Mammary epithelial cell (primary cell): ENCODE results near the gene STAP1.

Source experiments
- CTCF ChIP-seq, 2 donors: IDR thresholded peaks in 1 of 2; conservative IDR thresholded peaks in 1 of 2; 2 replicates each; pipeline ENCODE4 v1.5.1; 2011 to 2012; ENCODE audit warnings: inconsistent platforms in 2 of 2, low read length in 2 of 2, mild to moderate bottlenecking in 2 of 2, control low read depth in 1 of 2, low read depth in 1 of 2; ENCODE audit not compliant: insufficient read depth in 1 of 2; ENCODE audit errors: extremely low read depth in 1 of 2
- EZH2 ChIP-seq: IDR thresholded peaks from 2 replicates; pipeline ENCODE4 v1.6.1; 2012; ENCODE audit warnings: low read length, inconsistent platforms, borderline replicate concordance

DNA sequence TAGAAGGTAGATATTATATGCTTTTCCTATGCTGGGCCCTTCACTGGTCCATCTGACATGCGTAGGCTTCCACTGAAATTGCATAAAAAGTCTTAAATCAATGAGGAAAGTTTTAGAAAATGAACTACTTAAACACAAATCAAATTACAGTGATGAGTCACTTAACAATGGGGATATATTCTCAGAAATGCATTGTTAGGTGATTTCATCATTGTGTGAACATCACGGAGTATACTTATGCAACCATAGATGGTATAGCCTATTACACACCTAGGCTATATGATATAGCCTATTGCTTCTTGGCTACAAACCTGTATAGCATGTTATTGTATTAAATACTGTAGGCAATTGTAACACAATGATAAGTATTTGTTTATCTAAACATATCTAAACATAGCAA is 10.3 kb downstream of the STAP1 start:
- no peak for TF ChIP-seq CTCF (conservative IDR thresholded peaks at IDR 0.05 in 1 of 2, IDR thresholded peaks at IDR 0.05 in 1 of 2; ENCODE audit: extremely low read depth in 1 of 2, insufficient read depth in 1 of 2, low read depth in 1 of 2, low read length in 2 of 2)
- no peak for TF ChIP-seq EZH2
